ENCODE data around the gene TMTC1.

DNA sequence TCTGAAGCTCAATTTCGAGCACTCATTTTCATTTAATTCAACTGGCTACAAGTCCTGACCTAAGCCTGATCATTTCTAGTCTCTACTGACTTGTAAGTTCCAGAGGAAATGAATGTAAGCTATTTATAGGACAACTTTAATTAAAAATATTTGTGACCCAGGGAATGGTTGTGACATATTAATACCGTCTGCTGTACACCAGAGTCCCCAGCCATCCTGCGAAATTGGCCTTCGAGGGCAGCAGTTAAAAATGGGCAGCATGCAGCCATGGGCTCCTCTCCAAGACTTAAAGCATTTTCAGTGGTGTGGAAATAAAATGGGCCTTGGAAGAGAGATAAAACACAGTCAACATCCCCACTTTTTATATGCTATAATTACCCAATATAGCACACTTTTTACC lies 255.6 kb downstream of the TMTC1 start:
- TF ChIP-seq SUZ12 (IDR thresholded peaks at IDR 0.05; ENCODE audit: extremely low read depth, insufficient read depth, insufficient read length) (no peak), YY1 (IDR thresholded peaks at IDR 0.05; ENCODE audit: insufficient read depth, insufficient read length) (no peak)
